GM23248 (cell line): Measurements from ENCODE around the gene CDC14B.

Experiments used
- EZH2 ChIP-seq: fragments of 200-600 bp; sonication (generic); IDR thresholded peaks from 2 replicates; pipeline ENCODE4 v1.6.1; 2018; ENCODE audit warnings: antibody characterized with exemption, mild to moderate bottlenecking; ENCODE audit not compliant: insufficient read depth, poor library complexity, severe bottlenecking
- EZH2phosphoT487 ChIP-seq: fragments of 200-600 bp; sonication (generic); IDR thresholded peaks from 2 replicates; pipeline ENCODE4 v1.6.1; 2018; ENCODE audit warnings: antibody characterized with exemption, moderate library complexity, mild to moderate bottlenecking, low read depth; ENCODE audit not compliant: insufficient read depth

GRCh38 chr9:96620832-96621269 lies 1.2 kb upstream of the CDC14B start:
- TF ChIP-seq EZH2 (no peak), EZH2phosphoT487 (no peak)
